ENCODE data around the gene VGF. TPM values are rescaled to one million over a fixed set of nuclear protein-coding genes. Genes with fewer than 3 reads are reported as not detected.
"Not testable (repeated sequence)": the region's sequence is repeated elsewhere in the genome, so short reads cannot be mapped to it uniquely, and the experiment has no call there.

The VGF gene
- polyA plus RNA-seq, 3 donors, result 0.22 to 8.6 TPM; not detected in 1

DNA sequence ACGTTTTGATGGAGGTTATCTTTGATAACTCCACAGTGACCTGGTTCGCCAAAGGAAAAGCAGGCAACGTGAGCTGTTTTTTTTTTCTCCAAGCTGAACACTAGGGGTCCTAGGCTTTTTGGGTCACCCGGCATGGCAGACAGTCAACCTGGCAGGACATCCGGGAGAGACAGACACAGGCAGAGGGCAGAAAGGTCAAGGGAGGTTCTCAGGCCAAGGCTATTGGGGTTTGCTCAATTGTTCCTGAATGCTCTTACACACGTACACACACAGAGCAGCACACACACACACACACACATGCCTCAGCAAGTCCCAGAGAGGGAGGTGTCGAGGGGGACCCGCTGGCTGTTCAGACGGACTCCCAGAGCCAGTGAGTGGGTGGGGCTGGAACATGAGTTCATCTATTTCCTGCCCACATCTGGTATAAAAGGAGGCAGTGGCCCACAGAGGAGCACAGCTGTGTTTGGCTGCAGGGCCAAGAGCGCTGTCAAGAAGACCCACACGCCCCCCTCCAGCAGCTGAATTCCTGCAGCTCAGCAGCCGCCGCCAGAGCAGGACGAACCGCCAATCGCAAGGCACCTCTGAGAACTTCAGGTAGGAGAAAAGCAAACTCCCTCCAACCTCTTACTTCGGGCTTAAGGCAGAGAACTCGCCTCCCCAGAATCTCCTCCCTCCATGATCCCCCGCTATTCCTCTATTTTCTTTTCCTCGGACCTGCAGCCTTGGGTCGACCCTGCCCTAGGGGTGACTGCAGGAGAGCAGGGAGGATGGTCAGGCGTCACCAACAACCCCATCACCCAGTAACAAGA lies 38.5 kb downstream of the VGF start, which contains the start of gene SERPINE1:
Gene SERPINE1 (plus strand): TSS at position 454 of the 809 bp plus-strand sequence. CDS start 1,290 bp downstream, outside the sequence.
- WGBS, 3 donors, result 3 to 4% (median 3%) methylated on average over 22 of the region's 22 CpGs
- H3K27ac ChIP-seq (ENCODE audit: low read depth, low read length), result no peak within 1 kb of the TSS

GRCh38 chr7:101125989-101126650 lies 39.2 kb downstream of the VGF start:
- H3K27ac ChIP-seq (ENCODE audit: low read depth, low read length), result no peak overlapping the region
- 30 to 36% (median 32%) methylated on average over 15 of the region's 15 CpGs for WGBS, 3 donors

GRCh38 chr7:101124376-101125056 lies 40.9 kb downstream of the VGF start:
- 29 to 48% (median 39%) methylated on average over 7 of the region's 7 CpGs for WGBS, 3 donors

GRCh38 chr7:101123703-101124068 lies 41.7 kb downstream of the VGF start:
- no peak overlapping the region for H3K27ac ChIP-seq (ENCODE audit: low read depth, low read length)
- WGBS, 3 donors, result 82 to 96% (median 90%) methylated on average over 3 of the region's 3 CpGs

More at GRCh38 chr7:101124376-101125056, 40.9 kb downstream of the VGF start:
- no peak overlapping the region for H3K27ac ChIP-seq (ENCODE audit: low read depth, low read length)

GRCh38 chr7:101122933-101123702 lies 42.3 kb downstream of the VGF start:
- WGBS, 3 donors, result 83 to 93% (median 91%) methylated on average over 11 of the region's 11 CpGs
- H3K27ac ChIP-seq (ENCODE audit: low read depth, low read length), result no peak overlapping the region

- peak overlapping the region; percentile 81 for H3K27ac ChIP-seq (ENCODE audit: low read depth, low read length)
- 18 to 29% (median 24%) methylated on average over 16 to 17 of the region's 17 CpGs for WGBS, 3 donors
Measured at GRCh38 chr7:101121991-101122932, 43.1 kb downstream of the VGF start.

DNA sequence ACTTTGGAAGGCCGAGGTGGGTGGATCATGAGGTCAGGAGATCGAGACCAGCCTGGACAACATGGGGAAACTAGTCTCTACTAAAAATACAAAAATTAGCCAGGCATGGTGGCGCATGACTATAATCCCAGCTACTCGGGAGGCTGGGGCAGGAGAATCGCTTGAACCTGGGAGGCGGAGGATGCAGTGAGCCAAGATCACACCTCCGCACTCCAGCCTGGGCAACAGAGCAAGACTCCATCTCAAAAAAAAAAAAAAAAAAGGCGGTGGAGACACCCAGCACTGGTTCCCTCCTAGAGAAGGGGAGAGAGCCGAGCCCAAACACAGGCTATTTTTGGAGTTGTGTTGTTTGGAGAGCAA lies 43.8 kb downstream of the VGF start:
- H3K27ac ChIP-seq (ENCODE audit: low read depth, low read length), result not testable (repeated sequence)
- WGBS, 3 donors, result 53 to 72% (median 60%) methylated on average over 8 to 9 of the region's 9 CpGs

DNA sequence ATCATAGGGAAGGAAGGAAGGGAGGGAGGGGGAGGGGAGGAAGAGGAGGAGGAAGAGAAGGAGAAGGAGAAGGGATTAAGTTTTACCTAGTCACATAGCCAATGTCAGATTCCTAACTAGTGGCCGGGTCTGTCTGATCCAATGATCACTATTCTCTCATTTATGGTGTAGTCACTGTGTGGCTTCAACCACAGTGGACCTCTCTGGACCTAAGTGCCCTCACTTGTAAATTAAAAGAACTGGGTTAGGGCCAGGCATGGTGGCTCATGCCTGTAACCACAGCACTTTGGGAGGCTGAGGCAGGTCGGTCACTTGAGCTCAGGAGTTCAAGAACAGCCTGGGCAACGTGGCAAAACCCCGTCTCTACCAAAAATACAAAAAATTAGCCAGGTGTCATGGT lies 45.1 kb downstream of the VGF start:
- H3K27ac ChIP-seq (ENCODE audit: low read depth, low read length), result no peak overlapping the region
- WGBS, 3 donors, result 67 to 86% (median 81%) methylated on average over 4 of the region's 4 CpGs

GRCh38 chr7:101119876-101120275 lies 45.5 kb downstream of the VGF start:
- no peak overlapping the region for H3K27ac ChIP-seq (ENCODE audit: low read depth, low read length)
- WGBS, 3 donors, result 44 to 70% (median 61%) methylated on average over 10 of the region's 10 CpGs

GRCh38 chr7:101118856-101119255 lies 46.5 kb downstream of the VGF start:
- 84 to 90% (median 89%) methylated on average over 3 of the region's 3 CpGs for WGBS, 3 donors
- no peak overlapping the region for H3K27ac ChIP-seq (ENCODE audit: low read depth, low read length)

DNA sequence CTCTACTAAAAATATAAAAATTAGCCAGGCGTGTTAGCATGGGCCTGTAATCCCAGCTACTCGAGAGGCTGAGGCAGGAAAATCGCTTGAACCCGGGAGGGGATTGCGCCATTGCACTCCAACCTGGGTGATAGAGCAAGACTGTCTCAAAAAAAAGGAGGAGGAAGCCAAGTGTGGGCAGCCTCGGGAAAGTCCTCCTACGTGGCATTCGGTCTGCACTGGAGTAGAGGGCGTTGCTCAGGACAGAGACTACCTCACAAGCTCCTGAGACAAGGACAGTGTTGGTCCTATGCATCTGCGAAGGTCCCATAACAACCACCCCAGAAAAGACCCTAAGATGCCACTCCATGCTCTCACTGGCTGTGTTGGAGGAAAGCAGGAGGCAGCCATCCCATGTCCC lies 48.5 kb downstream of the VGF start:
- 69 to 80% (median 73%) methylated on average over 10 of the region's 10 CpGs for WGBS, 3 donors

DNA sequence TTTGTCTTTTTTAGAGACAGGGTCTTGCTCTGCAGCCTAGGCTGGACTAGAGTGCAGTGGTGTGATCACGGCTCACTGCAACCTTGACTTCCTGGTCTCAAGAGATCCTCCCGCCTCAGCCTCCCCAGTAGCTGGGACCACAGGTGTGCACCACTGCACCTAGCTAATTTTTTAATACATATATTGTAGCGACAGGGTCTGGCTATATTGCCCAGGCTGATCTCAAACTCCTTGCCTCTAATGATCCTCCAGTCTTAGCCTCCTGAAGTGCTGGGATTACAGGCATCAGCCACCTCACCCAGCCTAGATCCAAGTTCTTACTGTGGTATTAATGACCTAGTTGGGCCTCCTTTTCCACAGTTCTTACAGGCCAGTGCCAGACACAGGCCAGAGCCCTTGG lies 50.2 kb downstream of the VGF start:
- 86 to 94% (median 92%) methylated on average over 3 of the region's 3 CpGs for WGBS, 3 donors
- no peak overlapping the region for H3K27ac ChIP-seq (ENCODE audit: low read depth, low read length)

More for the DNA sequence above, 48.5 kb downstream of the VGF start:
- no peak overlapping the region for H3K27ac ChIP-seq (ENCODE audit: low read depth, low read length)

DNA sequence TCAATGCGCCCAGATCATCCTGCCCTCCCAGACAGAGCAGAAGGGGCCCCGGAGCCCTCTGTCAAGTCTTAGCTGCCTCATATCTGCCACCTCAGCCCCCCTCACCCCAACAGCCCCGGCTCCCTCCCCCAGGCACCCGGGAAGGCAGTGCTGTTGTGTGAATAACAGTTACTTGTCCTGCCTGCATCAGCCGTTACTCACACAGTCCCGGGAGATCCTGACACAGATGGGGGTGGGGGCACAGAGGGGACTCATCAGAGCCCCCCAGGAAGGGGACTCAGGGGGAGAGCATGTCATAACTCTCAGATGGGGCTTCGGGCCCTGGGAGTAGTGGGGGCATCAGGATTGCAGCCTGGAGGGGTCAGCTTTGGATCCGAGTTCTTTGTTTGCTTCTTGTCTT lies 50.9 kb downstream of the VGF start:
- WGBS, 3 donors, result 52 to 72% (median 66%) methylated on average over 8 of the region's 8 CpGs
- no peak overlapping the region for H3K27ac ChIP-seq (ENCODE audit: low read depth, low read length)

- no peak overlapping the region for H3K27ac ChIP-seq (ENCODE audit: low read depth, low read length)
- WGBS, 3 donors, result 75 to 82% (median 81%) methylated on average over 11 of the region's 11 CpGs
Measured at GRCh38 chr7:101113836-101114235, 51.5 kb downstream of the VGF start.

DNA sequence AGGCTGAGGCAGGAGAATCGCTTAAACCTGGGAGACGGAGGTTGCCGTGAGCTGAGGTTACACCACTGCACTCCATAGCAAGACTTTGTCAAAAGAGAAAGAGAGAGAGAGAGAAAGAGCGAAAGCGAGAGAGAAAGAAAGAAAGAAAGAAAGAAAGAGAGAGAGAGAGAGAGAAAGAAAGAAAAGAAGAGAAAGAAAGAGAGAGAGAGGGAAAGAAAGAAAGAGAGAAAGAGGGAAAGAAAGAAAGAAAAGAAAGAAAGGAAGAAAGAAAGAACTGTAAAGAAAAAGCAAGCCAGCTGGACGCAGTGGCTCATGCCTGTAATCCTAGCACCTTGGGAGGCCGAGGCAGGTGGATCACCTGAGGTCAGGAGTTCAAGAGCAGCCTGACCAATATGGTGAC lies 52.2 kb downstream of the VGF start:
- not testable (repeated sequence) for H3K27ac ChIP-seq (ENCODE audit: low read depth, low read length)
- 92 to 96% (median 96%) methylated on average over 7 of the region's 7 CpGs for WGBS, 3 donors
